Measurements from ENCODE around the gene EIF4A3.
"Not testable (repeated sequence)": the region's sequence is repeated elsewhere in the genome, so short reads cannot be mapped to it uniquely, and the experiment has no call there.

GRCh38 chr17:80090164-80090563 is 56.8 kb downstream of the EIF4A3 start:
- TF ChIP-seq CTCF (IDR thresholded peaks at IDR 0.05 in 4 of 5, conservative IDR thresholded peaks at IDR 0.05 in 1 of 5); POLR2A (IDR thresholded peaks at IDR 0.05): not testable (repeated sequence)
